Activated naive CD8-positive, alpha-beta T cell treated with anti-CD3 and anti-CD28 coated beads, Interleukin-2, amount 50 U/mL, for 16 hours (primary cell): ENCODE data around the gene SERGEF.

Source experiments
- DNase-seq: peaks from one replicate; pipeline ENCODE4 v3.0.0-alpha.2; 2020; ENCODE audit warnings: low read depth, low spot score

SERGEF gene

DNA sequence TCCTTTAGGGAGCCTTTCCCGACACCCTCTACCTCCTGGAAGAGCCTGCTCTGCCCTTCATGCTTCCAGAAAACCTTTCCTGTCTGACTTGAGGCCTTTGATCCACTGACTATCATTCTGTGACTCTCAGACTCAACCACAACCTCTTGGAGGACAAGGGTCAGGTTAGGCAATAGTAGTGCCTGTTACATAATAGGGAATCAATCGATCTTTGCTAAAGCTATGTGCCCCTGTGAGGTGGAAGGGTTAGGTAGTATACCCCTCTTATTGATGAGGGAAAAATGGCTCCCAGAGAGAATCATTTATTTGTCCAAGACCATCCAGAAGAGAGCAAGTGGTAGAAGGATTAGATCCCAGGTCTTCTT, 262.1 kb downstream of the SERGEF start:
- DNase-seq: no peak

DNA sequence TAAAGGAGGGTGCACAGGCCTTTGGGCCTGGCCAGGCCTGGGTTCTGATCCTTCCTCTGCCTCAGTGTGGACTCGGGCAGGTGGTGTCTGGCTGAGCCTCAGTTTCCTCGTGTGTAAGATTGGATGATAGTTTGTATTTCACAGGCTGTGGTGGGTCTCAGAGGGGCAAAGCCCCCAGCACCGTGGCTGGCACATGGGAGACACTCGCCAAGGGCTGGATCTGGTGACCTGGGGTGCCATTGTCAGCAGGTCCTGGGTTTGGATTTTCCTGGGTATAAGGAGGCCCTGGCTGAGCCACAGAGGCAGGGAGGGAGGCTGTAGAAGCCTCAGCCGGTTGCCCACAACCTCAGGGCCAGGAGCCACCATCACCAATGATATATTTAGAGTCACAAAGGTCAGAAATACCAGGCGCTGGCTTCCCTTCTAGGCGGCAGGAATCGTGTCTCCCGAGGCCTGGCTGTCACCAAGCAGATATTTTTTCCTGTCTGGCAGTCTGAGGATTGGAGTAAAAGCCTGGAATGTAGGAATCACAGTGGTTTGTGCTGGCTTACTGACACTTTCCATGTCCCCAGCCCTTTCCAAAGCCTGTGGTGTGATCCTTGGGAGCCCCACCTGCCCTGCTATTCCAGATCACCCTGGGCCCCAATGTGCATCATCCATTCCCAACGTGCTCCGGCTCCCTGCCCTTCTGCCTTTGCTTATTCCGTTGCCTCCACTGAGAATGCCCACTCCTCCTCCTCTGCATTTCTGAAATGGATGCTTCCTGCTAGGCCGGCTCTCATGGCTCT, 262.6 kb downstream of the SERGEF start:
- DNase-seq: no peak

DNA sequence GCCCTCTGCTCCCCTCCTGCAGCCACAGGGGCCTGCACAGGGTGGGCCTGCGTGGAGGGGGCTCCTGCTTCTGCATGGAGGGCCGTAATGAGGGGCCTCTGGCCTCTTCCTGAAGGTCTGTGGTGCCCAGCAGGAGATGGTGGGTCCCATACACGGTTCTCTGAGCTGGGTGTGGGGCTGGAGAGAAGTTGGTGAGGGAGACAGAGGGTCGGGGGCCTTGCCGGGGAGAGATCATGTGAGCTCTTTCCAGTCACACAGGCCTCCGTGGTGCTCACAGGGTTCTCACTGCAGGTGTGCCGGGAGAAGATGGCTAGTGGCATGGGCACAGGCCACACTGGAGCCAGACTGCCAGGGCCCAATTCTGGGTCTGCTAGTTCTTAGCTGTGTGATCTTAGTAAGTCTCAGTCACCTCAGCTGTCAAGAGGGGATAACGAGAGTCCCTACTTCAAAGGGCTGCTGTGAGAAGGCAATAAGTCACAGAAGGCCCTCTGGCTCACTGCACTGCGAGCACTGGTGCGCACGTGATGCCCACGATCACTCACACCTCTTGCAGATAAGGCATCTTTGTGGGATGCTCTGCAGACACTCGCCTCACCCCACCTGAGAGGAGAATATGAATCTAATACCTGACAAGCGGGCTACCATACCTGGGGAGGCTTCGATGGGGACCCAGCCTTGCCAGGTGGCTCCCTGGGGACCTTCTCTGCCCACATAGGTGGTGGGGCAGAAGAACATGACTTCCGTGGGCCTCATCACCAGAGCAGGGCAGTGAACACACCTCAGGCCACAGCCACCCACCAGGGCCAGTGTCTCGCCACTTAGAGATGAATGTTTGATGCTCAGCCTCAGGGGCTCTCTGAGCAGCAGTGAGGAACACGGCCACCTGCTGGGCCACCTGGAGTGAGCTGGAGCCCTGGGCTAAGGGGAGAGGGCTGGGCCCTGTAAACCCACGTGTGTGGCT, 263.8 kb downstream of the SERGEF start:
- DNase-seq: no peak

DNA sequence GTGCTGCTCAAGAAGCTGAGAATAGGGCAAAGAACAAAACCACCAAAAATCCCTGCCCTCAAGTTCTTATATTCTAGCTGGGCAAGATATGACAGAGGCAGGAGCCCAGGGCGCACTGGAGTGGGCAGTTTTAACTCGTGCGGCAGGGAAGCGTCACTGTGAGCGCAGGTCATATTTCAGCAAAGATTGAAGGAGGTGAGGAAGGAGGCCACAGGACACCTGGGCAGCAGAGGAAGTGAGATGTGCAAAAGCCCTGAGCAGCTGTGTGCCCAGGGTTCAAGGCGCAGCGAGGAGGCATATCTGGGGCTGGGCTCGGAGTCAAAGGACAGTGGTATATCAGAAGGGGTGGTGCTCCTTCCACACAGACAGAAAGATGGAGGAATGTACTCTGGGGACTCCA, 264.8 kb downstream of the SERGEF start:
- no peak for DNase-seq

DNA sequence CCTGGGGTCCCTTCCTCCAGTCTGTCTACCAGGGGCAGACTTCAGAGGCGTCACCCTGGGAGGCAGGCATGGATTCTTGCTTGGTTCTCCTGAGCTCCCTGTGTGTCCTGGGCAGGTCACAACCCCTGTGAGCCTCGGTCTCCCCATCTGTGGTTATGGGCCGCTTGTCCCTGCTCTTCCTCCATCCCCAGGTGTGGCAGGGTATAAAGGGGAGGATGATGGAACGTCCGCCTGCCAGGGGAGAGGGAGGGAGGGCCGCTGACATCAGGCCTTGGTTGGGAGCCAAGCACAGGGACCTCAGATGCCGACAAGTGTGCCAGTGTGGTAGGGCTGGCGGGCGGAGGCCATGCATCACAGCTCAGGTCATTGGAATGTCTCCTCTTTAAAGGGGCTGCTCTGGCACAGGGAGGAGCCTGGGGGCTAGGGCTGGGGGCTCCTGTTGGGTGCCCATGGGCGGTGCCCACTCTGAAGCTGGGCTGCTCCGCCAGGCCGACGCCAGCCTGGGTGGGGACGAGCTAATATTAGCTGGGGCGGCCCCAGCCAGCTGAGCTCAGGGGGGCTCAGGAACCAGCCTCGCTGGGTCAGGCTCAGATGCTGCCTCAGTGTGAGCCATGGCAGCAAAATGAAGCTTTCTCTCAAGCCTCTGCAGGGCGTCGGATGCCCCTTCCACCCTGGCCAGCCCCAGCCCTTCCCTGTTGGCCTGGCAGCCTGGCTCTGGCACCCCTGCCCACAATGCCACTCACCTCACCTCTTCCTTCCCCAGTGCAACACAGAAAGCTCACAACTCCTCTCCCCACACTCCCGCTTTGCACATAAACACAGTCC, 265.5 kb downstream of the SERGEF start:
- DNase-seq: no peak

DNA sequence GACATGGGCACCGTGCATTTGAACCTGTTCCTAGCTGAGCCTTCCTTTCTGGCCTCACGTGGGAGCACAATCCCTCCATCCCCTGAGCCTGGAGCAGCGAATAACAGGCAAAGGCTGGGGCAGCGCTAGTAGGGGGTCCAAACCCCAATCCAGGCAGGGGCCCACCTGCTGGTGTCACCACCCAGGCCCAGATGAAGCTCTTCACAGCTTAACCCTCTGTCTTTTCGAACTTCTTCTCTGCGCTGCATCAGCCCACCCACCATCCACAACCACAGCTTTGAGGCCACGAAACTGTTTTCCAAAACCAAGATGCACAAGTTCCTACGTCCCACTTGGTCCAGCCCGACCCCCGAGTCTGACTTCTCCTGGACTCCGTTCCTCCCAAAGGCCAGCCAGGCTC, 266.8 kb downstream of the SERGEF start:
- no peak for DNase-seq

DNA sequence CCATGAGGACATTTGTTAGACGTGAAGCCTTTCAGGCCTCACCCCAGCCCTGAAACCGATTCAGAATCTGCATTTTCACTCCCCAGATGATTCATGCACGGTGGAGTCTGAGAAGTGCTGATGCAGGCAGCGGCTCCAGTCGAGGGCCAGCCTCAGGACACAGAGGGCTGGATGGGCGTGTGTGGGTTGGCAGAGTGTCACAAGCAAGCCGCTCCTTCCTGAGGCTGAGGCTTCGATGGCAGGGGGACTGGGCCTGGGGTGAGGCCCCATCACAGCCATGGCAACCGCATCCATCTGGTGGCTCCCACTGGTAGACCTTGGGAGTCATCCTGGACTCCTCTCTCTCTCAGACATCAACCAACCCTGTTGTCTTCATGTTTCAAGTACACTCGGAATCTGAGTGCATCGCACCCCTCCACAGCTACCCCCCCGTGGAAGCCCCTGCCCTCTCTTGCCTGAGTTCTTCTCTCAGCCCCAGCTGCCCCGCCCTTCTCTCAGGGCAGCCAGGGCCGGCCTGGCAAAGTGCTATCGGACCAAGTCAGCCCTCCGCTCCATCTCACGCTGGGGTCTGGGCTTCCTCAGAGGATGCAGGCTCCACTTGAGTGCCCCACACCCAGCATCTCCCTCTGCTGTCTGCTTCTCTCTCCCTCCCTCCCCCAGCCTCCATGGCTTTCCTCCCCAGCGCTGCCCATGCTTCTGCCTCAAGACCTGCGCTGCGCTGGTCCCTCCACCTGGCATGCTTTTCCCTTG, 267.6 kb downstream of the SERGEF start:
- DNase-seq: no peak

DNA sequence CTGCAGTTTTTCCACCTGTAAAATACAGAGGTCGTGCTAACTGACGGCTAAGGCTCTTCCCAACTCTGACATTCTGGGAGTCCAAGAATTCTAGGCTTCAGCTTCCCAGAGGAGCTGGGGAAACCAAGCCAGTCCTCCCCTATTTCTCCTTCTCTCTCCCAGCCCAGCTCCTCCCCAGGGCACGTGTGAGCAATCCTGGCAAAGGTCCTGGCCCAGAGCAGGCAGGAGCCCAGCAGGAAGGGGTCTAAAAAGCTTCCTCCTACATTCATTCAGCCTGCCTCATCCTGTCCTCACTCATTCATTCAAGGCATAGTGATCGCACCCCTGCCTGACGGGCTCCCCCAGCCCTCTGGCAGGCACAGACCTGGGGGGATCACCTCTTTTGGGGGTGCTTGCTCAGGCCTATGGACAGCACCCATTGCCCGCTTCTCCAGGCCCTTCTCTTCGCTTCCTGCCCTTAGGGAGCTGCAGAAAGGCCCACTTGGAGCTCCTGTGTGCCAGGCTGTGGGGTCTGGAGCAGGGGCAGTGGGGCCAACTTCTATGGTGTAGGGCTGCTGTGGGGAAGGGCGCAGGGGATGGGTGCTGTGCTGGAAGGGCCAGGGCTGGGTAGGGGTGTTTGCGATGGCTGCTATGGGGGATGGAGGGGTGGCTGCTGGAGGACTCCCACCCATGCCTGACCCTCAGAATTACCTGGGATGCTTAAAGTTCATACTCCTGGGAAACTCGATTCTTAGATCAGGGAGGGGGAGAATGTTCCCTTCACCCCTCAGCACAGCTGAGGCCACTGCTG, 268.5 kb downstream of the SERGEF start:
- DNase-seq: no peak

DNA sequence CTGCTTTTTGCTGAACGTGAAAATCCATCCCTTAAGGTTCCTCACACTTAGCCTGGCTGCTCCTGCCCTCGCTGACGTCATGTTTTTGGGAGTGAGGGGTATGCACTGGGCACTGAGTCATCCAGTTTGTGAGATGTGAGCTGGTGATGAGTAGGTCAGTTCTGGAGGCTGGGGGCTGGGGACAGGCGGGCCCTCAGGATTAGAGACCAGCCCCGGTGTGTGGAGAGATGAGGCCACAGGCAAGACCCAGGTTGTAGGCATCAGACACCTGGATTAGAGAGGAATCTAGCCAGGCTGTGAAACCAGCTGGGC, 269.1 kb downstream of the SERGEF start:
- no peak for DNase-seq

DNA sequence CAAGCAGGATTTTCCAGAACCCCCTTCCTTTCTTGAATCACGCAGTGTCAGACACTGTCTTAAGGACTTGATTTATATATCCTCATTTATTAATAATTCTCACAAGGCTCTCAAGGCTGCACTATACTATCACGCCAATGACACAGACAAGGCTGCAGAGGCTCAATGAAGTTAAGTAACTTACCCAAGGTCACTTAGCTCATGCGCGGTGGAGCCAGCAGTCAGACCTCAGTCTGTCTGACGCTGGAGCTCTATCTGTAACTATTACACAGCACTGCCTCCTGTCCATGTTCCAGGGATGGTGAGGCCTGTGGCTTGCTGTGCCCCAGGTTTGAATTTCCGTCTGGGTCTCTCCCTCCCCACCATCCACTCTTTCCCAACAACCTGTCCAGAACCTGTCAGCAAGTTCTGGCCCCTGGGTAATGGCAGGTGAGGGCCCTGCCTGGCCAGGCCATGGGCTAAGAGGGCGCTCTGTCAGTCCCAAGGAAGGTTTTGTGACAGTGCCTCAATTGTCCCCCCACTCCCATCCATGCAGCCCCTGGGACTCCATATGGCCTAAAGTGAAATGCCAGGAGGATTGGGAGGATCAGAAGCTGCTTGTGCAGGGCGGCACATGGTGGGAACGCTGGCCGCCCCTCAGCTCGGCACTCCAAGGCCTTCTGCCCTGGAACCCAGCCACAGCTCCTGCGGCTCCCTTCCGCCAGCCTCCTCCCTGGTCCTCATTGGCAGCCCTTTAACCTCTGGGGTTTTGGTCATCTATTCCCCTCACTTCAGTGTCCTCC, 269.6 kb downstream of the SERGEF start:
- no peak for DNase-seq

DNA sequence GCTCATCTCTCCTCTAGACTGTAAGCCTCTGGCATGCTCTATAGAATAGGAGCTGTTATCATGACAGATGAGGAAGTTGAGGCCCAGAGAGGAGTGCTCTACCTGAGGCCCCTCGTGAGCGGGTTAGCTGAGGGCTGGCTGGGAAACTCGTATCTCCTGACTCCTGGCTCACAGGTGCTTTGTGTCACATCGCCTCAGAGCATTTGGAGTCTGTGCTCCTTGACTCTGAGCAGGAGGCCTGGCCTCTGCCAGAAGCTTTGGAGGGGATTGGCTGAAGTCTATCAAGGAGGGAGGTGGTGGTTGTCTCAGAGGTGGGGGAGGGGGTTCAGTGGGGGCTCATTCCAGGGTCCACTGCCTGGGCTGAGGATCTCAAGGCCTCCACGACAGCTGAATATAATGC, 270.8 kb downstream of the SERGEF start:
- no peak for DNase-seq

DNA sequence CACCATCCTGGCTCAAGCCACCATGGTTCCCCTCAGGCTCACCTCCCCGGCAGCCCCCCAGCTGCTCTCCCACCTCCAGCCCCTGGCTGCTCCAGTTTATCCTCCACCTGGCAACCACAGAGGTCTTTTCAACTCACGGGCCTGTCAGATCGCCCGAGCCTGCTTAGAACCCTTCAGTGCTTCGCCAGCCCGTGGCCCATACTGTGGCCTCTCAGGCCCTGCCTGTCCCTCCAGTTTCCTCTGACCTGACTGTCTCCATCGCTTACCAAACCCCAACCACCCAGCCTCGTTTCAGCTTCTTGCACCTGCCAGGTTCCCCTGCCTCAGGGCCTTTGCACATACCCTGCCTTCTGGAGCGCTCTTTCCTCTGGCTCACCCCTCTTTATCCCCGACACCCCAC, 271.4 kb downstream of the SERGEF start:
- no peak for DNase-seq

DNA sequence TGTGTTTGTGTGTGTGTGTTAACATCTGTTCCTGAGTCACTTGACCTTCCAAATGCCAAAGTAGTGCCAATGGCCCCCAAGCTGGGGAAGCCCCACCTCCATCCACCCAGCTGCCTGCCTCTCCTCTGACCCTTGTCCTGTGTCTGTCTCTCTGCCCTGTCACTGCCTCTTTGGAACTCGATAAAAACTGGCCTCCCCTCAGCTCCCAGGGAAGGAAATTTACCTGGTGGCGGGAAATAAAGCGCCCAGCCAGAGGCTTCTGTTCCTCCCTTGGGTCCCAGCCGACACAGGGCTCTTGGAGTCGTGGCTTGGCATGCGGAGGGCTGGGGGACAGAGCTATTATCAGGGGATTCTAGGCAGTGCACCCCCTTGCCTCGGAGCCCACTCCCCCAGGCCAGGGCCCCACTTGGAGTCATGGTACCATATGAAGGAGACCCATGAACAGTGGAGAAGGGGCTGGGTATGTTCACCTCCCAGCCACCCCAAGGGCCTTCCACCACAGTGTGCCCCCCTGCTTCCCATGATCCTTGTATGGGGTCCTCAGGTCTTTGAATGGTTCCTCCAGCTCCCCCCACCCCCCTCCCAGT, 272.1 kb downstream of the SERGEF start:
- no peak for DNase-seq

DNA sequence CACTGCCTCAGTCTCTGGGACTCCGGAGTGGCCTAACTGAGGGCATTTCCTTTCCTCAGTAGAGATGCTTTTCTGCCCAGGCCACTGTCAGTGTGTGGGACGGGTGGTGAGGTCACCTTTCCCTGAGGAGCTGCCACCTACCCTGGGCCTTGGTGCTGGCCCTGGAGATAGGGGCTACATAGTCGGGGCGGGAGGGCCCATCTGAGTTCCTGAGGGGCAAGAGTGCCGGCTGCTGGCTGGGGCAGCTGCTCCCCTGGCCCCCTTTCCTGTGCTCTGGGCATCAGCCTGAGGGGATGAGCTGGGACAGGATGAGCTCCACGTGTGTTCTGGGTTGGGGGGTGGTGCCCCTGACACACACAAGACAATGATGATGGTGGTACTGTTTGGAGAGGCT, 272.9 kb downstream of the SERGEF start:
- DNase-seq: no peak

DNA sequence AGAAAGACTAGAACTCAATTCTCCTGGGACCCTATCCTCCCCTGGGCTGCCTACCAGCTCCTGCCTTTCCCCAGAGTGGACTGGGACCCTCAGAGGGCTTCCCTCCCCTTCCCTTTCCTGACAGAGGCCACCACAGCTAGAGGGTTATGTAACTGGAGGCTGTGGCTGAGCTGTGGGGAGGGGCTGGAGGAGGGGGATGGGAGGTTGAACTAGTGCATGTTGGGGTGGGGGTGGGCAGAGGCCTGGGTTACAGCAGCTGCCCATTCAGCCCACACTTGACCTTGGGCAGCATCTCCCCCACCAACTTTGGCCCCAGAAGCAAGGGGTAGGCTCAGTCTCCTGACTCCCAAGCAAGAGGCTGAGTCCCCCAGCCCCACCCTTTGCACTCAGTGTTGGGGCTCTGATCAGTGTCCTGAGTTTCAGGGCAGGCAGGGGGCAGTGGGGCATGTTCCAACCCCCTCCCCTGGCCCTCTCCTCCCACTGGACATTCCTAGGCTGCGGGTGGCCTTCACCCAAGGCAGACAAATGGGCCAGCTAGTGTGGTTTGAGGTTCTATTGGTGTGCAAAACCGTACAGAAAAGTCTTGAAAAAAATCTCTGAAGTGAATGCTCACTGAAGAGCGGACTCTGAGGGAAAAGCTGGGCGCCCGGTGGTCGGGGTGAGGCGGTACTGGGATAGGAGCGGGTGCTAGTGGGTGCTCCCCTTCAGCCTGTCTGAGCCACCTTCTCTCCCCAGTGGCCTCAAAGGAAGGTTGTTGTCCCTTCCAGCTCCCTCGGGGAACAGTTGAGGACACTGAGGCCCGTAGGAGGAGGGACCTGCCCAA, 274.5 kb downstream of the SERGEF start:
- no peak for DNase-seq
